ENCODE measurements around the gene BCKDK.
A peak's percentile ranks its signal among the peaks of the same experiment; 100 is the strongest.
"Not testable (repeated sequence)": the region's sequence is repeated elsewhere in the genome, so short reads cannot be mapped to it uniquely, and the experiment has no call there.

The BCKDK gene

GRCh38 chr16:31100876-31101641 is 7.1 kb upstream of the BCKDK start:
- not testable (repeated sequence) for DNase-seq

- peak; percentile 43 for DNase-seq
These were observed 2.4 kb upstream of the BCKDK start for GRCh38 chr16:31105677-31106213.

- no peak for DNase-seq
These were observed 1.4 kb upstream of the BCKDK start for GRCh38 chr16:31106509-31107464.

- DNase-seq, result no peak
These were observed 720 bp upstream of the BCKDK start for GRCh38 chr16:31107465-31107867.

- DNase-seq, result no peak
These were observed 790 bp downstream of the BCKDK start for GRCh38 chr16:31108794-31109558.

GRCh38 chr16:31109622-31110021 is 1.4 kb downstream of the BCKDK start:
- no peak for DNase-seq

- DNase-seq, result no peak
These were observed 2.2 kb downstream of the BCKDK start for GRCh38 chr16:31110106-31111034.

- DNase-seq, result no peak
These were observed 3.8 kb downstream of the BCKDK start for GRCh38 chr16:31111881-31112466.

GRCh38 chr16:31112711-31113110 is 4.5 kb downstream of the BCKDK start:
- no peak for DNase-seq

GRCh38 chr16:31113121-31114120 is 5.2 kb downstream of the BCKDK start:
- DNase-seq, result no peak

- no peak for DNase-seq
These were observed 6.3 kb downstream of the BCKDK start for GRCh38 chr16:31114468-31114867.

- peak; percentile 100 for DNase-seq
These were observed 9.4 kb downstream of the BCKDK start, which contains the start of gene KAT8 for GRCh38 chr16:31117384-31118222. TSS of gene KAT8 (plus strand) at chr16:31117664. CDS start at chr16:31117682, 18 bp downstream.

- no peak for DNase-seq
These were observed 10.3 kb downstream of the BCKDK start for GRCh38 chr16:31118223-31119155.

GRCh38 chr16:31120129-31120528 is 11.9 kb downstream of the BCKDK start:
- DNase-seq, result no peak

- DNase-seq, result no peak
These were observed 17.7 kb downstream of the BCKDK start for GRCh38 chr16:31125844-31126243.

- no peak for DNase-seq
These were observed 19.0 kb downstream of the BCKDK start for GRCh38 chr16:31127182-31127581.

- no peak for DNase-seq
These were observed 20.8 kb downstream of the BCKDK start for GRCh38 chr16:31128711-31129567.
